Activated T-cell treated with anti-CD3 and anti-CD28 coated beads for 24 hours (primary cell): Measurements from ENCODE around the gene MUCL3.
"Not testable (repeated sequence)": the region's sequence is repeated elsewhere in the genome, so short reads cannot be mapped to it uniquely, and the experiment has no call there.

Experiments used
- DNase-seq: peaks from one replicate; pipeline ENCODE4 v3.0.0-alpha.2; 2020; ENCODE audit warnings: low read depth

The MUCL3 gene, protein sequence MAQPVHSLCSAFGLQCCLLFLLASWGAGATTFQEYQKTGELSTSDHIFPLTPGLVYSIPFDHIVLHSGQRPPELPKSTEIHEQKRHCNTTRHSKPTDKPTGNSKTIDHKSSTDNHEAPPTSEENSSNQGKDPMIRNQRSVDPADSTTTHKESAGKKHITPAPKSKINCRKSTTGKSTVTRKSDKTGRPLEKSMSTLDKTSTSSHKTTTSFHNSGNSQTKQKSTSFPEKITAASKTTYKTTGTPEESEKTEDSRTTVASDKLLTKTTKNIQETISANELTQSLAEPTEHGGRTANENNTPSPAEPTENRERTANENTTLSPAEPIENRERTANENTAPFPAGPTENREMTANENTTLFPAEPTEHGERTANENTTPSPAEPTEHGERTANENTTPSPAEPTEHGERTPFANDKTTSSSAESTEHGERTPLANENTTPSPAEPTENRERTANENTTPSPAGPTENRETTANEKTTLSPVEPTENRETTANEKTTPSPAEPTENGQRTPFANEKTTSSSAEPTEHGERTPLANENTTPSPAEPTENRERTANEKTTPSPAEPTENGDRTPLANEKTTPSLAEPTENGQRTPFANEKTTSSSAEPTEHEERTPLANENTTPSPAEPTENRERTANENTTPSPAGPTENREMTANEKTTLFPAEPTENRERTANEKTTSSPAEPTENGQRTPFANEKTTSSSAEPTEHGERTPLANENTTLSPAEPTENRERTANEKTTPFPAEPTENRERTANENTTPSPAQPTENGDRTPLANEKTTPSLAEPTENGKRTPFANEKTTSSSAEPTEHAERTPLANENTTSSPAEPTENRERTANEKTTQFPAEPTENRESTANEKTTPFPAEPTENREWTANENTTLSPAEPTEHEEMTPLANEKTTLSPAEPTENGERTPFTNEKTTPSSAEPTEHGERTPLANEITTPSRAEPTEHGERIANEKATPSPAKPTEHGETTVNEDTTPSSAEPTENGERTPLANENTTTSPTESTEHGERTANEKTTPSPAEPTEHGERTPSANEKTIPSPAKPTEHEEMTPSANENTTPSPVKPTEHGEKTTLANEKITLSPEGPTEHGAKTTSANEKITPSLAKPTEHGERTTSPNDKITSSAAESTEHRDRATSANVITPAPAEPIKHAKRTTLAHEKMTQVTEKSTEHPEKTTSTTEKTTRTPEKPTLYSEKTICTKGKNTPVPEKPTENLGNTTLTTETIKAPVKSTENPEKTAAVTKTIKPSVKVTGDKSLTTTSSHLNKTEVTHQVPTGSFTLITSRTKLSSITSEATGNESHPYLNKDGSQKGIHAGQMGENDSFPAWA (N-terminal part only)

GRCh38 chr6:30940361-30940986, at the start of gene MUCL3:
TSS of gene MUCL3 (plus strand) at chr6:30940973. CDS start at chr6:30941000, 27 bp downstream.
- DNase-seq, result no peak

DNA sequence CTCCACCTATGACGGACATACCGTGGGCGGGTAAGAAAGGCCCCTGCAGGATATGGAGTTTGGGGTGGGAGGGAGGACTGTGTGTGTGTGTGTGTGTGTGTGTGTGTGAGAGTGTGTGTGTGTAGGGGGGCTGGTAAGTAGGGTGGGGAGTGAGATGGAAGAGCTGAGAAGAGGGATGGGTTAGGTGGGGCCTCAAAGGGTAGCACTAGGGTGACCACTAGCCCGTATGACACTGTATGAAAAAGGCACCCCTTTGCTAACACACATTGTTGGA, 49.4 kb upstream of the MUCL3 start:
- no peak for DNase-seq

- no peak for DNase-seq
These were observed 48.8 kb upstream of the MUCL3 start for GRCh38 chr6:30891816-30892538.

- no peak for DNase-seq
These were observed 47.7 kb upstream of the MUCL3 start for GRCh38 chr6:30893001-30893591.

- DNase-seq, result no peak
These were observed 47.1 kb upstream of the MUCL3 start for GRCh38 chr6:30893666-30894065.

GRCh38 chr6:30894381-30894780, 46.4 kb upstream of the MUCL3 start:
- DNase-seq, result no peak

- no peak for DNase-seq
These were observed 45.8 kb upstream of the MUCL3 start for GRCh38 chr6:30894935-30895334.

DNA sequence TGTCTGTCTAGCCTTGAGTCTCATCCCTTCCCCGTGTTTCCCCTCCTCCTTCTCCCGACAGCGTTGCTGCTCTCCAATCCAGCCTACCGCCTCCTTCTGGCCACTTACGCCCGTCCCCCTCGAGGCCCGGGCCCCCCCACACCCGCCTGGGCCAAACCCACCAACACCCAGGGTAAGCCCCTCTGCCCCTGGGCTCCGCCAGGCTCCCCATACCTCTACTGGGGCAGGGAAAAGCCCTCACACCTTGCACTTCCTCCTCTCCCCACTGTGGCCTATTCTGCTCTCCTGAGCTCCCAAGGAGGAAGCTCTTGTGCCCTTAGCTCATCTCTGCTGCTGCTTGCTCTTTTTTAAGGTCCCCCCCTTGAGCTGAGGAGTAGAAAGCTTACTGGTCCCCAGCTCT, 45.4 kb upstream of the MUCL3 start:
- DNase-seq, result no peak

- no peak for DNase-seq
These were observed 44.2 kb upstream of the MUCL3 start for GRCh38 chr6:30896541-30896940.

GRCh38 chr6:30897882-30898281, 42.9 kb upstream of the MUCL3 start:
- no peak for DNase-seq

- DNase-seq, result no peak
These were observed 41.9 kb upstream of the MUCL3 start for GRCh38 chr6:30898750-30899360.

DNA sequence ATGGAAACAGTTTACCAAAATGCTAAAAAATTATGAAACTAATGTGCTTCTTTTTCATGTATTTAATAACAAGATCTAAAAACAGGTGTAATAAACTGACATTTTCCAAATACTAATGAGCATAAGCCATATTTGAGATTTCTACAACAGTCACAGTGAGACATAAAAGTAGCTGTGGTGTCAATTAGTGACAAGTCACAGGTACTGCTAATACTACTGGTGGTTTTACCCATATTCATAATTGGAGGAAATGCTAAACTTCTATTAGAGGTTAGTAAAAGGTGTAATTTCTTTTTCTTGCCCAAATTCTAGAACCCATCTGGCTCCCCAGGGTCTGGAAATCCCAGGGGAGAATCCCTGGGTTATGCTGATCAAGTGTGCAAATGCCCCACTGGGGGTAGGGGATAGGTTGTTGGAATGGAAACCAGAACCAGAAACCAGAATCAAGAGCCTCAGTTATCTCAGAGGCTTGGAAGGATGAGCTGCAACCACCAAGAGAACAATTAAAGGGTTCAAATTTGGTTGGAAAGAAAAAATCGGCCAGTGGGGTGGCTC, 39.8 kb upstream of the MUCL3 start:
- DNase-seq, result no peak

GRCh38 chr6:30901436-30901835, 39.3 kb upstream of the MUCL3 start:
- DNase-seq, result no peak

DNA sequence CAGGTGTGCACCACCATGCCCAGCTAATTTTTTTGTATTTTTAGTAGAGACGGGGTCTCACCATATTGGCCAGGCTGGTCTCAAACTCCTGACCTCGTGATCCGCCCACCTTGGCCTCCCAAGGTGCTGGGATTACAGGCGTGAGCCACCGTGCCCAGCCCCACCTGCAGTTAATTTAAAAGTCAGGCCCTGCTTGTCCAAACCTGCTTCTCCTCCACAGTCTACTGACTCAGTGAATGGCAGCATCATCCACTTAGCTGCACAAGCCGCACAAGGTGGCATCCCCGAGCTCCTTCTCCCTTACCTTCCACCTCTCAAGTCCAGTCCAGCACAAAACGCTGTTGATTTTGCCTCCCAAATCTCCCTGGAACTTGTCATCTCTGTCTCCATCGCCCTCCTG, 38.6 kb upstream of the MUCL3 start:
- not testable (repeated sequence) for DNase-seq

GRCh38 chr6:30902709-30903108, 38.1 kb upstream of the MUCL3 start:
- DNase-seq, result no peak

GRCh38 chr6:30903236-30903635, 37.5 kb upstream of the MUCL3 start:
- no peak for DNase-seq

DNA sequence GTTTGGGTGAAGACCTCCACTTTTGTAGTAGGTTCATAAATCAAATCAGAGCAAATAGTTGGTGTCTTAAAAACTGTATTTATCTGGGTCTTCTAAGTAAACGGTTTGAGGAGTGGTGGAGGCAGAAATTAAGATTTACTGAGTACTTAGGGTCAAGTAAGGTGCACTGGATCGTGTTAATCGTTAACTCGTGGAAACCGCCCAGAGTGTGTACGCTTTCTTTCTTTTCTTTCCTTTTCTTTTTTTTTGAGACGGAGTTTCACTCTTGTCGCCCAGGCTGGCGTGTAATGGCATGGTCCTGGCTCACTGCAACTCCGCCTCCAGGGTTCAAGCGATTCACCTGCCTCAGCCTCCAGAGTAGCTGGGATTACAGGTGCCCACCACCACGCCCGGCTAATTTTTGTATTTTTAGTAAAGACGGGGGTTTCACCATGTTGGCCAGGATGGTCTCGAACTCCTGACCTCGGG, 33.4 kb upstream of the MUCL3 start:
- DNase-seq, result not testable (repeated sequence)

DNA sequence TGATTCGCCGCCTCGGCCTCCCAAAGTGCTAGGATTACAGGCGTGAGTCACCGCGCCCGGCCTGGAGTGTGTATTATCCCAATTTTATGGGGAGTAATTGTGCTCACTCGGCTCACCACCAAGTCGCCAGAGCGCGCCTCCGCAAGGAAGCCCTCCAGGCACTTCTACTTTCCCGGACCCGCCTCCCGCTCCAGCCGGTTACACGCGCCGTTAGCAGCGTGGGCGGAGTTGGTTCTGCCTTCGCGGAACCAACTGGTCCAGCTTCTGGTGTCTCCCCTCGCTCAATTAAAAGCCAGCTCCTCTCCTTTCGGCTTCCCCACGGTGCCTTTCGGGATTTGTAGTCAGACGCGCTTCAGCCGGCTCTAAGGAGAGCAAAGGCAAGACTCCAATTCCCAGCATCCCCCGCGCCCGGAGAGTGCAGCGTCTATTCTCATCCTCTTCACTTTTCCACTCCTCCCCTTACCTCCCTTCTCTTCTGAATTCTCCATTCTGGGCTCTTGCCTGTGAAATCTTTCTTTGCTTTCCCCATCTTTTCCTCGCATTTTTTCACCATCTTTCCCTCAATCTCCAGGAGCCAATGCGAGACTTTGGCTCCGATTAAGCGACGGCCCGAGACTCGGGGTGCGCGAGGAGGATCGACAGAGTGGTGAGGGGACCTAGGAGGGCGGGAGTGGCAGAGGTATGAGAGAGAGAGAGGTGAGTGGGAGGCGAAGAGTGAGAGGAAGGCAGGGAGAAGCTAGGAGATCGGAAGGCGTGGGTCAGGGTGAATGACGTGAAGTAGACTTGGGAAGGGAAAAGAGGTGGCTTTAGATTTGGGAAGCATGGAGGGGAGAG, 32.8 kb upstream of the MUCL3 start, which contains the start of gene GTF2H4:
Gene GTF2H4, plus strand, starts transcription at position 450 of the 834 bp plus-strand sequence.
- peak; percentile 95 for DNase-seq

DNA sequence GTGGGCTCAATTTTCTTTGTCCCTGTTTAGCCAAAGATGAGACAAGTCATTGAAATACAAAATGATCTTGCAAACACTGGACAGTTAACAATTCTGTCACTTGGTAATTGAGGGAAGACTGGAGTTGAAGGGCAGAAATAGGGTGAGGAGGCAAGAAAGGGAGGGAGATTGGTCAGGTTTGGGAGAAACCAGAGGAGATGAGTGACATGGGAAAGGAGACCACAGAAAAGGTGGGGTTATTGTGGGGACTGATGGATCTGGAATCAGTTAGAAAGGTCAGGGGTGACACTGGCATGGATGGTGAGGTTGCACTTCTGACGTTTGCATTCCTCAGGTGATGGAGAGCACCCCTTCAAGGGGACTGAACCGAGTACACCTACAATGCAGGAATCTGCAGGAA, 32.1 kb upstream of the MUCL3 start:
- DNase-seq, result no peak
